Measurements from ENCODE around the gene DLG4. TPM values are rescaled to one million over a fixed set of nuclear protein-coding genes. Genes with fewer than 3 reads are reported as not detected.
A peak's percentile ranks its signal among the peaks of the same experiment; 100 is the strongest.

The DLG4 gene
- total and polyA plus RNA-seq, 5 donors from 2014 or later, result 0.22 to 2.9 (median 0.50) TPM

DNA sequence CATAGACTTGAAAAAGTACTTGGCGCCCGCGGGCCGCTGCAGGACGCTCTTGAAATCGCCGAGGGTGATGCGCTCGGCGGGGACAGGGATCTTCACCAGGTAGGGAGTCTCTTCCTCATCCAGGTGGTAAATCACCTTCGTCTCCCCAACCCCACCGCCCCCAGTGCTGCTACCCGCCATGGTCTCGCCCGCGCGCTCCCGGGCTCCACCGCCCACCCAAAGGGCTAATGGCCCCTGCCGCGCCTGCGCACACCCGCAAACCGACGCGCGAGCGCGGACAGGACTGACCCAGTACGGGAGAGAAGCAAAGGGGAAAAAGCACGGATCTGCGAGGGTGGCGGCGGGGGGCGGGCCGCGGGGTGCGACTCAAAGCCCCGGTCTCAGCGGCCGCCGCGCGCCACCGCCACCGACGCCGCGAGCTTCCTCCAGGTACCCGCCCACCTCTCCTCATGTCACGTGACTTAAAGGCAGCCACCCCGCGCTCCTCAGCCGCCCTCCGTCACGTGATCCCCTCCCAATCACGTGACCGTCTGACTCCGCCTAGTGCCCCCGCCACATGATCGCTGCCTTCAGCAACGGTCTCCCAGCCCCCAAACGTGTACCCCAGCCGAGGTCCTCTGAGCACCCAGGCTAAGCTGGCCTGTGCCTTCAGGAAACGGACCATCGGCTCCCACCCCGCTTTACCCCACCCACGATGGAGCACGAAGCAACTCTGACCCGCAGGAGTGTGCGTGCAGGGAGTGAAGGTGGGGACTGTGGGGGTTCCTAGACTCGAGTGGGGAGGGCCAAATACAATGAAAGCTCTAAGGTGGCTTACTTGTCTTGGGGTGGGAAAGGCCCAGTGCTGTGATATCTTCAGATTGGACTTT, 14.7 kb upstream of the DLG4 start, which contains the start of gene DVL2:
Gene DVL2, minus strand, starts transcription at position 435 of the 869 bp plus-strand sequence. Its CDS starts 255 bp downstream, at position 180.
- H3K4me1 ChIP-seq (ENCODE audit: control insufficient read depth, insufficient read depth, low read length, poor library complexity, severe bottlenecking), result peaks cover 30% of the 10 kb centered on the region
- Mint-ChIP-seq H3K27me3 (no peaks in the 10 kb centered on the region), H3K9me3 (no peaks in the 10 kb centered on the region), H3K36me3 (peaks cover 16% of the 10 kb centered on the region), H3K4me1 (peaks cover 10 to 59% (median 34%) of the 10 kb centered on the region in 4 donors), H3K27ac (peak within 1 kb of the TSS; percentile 90 to 92 (median 91)), H3K4me3 (peak within 1 kb of the TSS; percentile 89 to 97 (median 94))
- peaks cover 30% of the 10 kb centered on the region for H3K36me3 ChIP-seq (ENCODE audit: control insufficient read depth, insufficient read depth, low read length)
- peak within 1 kb of the TSS; percentile 81 for H3K27ac ChIP-seq (ENCODE audit: insufficient read depth, low read length, poor library complexity, severe bottlenecking)
- no peaks in the 10 kb centered on the region for H3K9me3 ChIP-seq (ENCODE audit: control insufficient read depth in 2 of 2, low read length in 2 of 2)
- no peaks in the 10 kb centered on the region for H3K27me3 ChIP-seq (ENCODE audit: control insufficient read depth, insufficient read depth, low read length)
- DNase-seq (peak; percentile 94 to 96 (median 95)), ATAC-seq (ENCODE audit: low read depth in 2 of 2) (peak; percentile 60 to 62)
- H3K4me3 ChIP-seq (ENCODE audit: low read depth, low read length), result peak within 1 kb of the TSS; percentile 93

DNA sequence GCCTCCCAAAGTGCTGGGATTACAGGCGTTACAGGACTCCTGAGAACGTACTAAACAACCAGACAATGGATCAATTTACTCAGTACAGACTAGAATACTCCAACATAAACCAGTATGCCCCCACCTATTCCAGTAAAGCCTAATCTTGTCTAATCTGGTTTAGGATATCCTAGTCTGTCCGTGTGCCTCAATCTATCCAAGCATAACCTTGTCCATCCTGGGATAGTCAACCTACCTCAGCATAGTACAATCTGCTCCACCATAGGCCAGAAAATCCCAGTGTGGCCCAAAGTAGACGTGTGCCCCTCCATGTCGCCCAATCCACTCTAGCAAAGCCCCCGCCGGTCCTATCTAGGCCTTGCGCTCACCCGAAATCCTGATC, 14.1 kb upstream of the DLG4 start:
- Histone ChIP-seq H3K4me1 (ENCODE audit: control insufficient read depth, insufficient read depth, low read length, poor library complexity, severe bottlenecking) (peaks cover 30% of the 10 kb centered on the region), H3K4me3 (ENCODE audit: low read depth, low read length) (peak overlapping the region; percentile 93), H3K9me3 (ENCODE audit: control insufficient read depth in 2 of 2, low read length in 2 of 2) (no peaks in the 10 kb centered on the region), H3K27ac (ENCODE audit: insufficient read depth, low read length, poor library complexity, severe bottlenecking) (peak overlapping the region; percentile 81), H3K27me3 (ENCODE audit: control insufficient read depth, insufficient read depth, low read length) (no peaks in the 10 kb centered on the region), H3K36me3 (ENCODE audit: control insufficient read depth, insufficient read depth, low read length) (peaks cover 33% of the 10 kb centered on the region)
- peak overlapping the region; percentile 89 to 97 (median 94) for H3K4me3 Mint-ChIP-seq
- peaks cover 10 to 59% (median 34%) of the 10 kb centered on the region in 4 donors for H3K4me1 Mint-ChIP-seq
- ATAC-seq (ENCODE audit: low read depth in 2 of 2) (no peak), DNase-seq (no peak)
- H3K9me3 Mint-ChIP-seq, result no peaks in the 10 kb centered on the region
- H3K27me3 Mint-ChIP-seq, result no peaks in the 10 kb centered on the region
- peak overlapping the region; percentile 90 to 92 (median 91) for H3K27ac Mint-ChIP-seq
- peaks cover 20% of the 10 kb centered on the region for H3K36me3 Mint-ChIP-seq

DNA sequence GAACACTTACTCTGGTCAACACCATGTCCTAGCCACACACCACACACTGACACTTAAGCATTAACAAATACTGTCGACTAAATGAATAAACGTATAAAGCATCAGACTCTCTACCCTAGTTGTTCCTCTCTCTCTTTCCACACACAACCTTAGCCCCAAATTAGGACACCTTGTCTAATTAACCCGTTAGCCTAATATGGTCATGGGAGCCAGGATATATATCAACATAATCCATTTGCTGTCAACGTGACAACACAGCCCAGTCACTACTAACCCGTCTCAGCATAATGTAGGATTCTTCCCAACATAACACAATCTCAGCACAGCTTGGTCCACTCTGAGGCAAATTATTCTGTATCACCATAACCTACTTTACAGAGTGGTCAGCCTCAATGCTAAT, 12.5 kb upstream of the DLG4 start:
- DNase-seq, result no peak
- H3K9me3 Mint-ChIP-seq, result no peaks in the 10 kb centered on the region
- Histone ChIP-seq H3K27me3 (ENCODE audit: control insufficient read depth, insufficient read depth, low read length) (no peaks in the 10 kb centered on the region), H3K4me1 (ENCODE audit: control insufficient read depth, insufficient read depth, low read length, poor library complexity, severe bottlenecking) (peaks cover 21% of the 10 kb centered on the region), H3K4me3 (ENCODE audit: low read depth, low read length) (peak overlapping the region; percentile 2), H3K36me3 (ENCODE audit: control insufficient read depth, insufficient read depth, low read length) (peaks cover 45% of the 10 kb centered on the region), H3K27ac (ENCODE audit: insufficient read depth, low read length, poor library complexity, severe bottlenecking) (no peak overlapping the region), H3K9me3 (ENCODE audit: control insufficient read depth in 2 of 2, low read length in 2 of 2) (no peaks in the 10 kb centered on the region)
- H3K4me1 Mint-ChIP-seq, result peaks cover 8 to 59% (median 35%) of the 10 kb centered on the region in 4 donors
- no peaks in the 10 kb centered on the region for H3K27me3 Mint-ChIP-seq
- no peak overlapping the region for H3K27ac Mint-ChIP-seq
- peaks cover 24% of the 10 kb centered on the region for H3K36me3 Mint-ChIP-seq
- peak overlapping the region; percentile 57 to 94 (median 70) for H3K4me3 Mint-ChIP-seq
- ATAC-seq (ENCODE audit: low read depth in 2 of 2), result no peak

DNA sequence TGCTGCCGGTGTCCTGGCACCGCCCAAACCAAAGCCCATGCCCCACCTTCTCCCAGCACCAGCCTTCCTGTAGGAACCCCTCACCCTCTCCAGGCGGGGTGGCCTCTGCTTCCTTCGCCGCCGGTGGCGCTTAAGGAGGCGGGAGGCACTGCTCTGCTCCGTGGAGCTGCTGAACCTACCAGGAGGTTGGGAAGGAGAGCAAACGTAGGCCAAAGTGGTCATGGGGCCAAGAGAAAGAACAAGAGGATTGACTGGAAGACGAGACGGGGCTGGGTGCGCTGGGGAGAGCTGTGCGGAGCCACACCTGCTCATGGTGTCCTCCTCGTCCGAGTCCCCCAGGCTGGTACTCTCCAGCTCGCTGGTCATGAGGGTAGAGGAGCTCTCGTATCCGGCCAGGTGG, 9.9 kb upstream of the DLG4 start:
- Mint-ChIP-seq H3K4me1 (peaks cover 4 to 35% (median 17%) of the 10 kb centered on the region in 4 donors), H3K27ac (no peak overlapping the region), H3K27me3 (no peaks in the 10 kb centered on the region), H3K36me3 (peaks cover 20% of the 10 kb centered on the region), H3K9me3 (no peaks in the 10 kb centered on the region), H3K4me3 (no peak overlapping the region)
- H3K27ac ChIP-seq (ENCODE audit: insufficient read depth, low read length, poor library complexity, severe bottlenecking), result no peak overlapping the region
- DNase-seq (no peak), ATAC-seq (ENCODE audit: low read depth in 2 of 2) (no peak)
- peaks cover 13% of the 10 kb centered on the region for H3K4me1 ChIP-seq (ENCODE audit: control insufficient read depth, insufficient read depth, low read length, poor library complexity, severe bottlenecking)
- no peaks in the 10 kb centered on the region for H3K27me3 ChIP-seq (ENCODE audit: control insufficient read depth, insufficient read depth, low read length)
- no peaks in the 10 kb centered on the region for H3K9me3 ChIP-seq (ENCODE audit: control insufficient read depth in 2 of 2, low read length in 2 of 2)
- no peak overlapping the region for H3K4me3 ChIP-seq (ENCODE audit: low read depth, low read length)
- H3K36me3 ChIP-seq (ENCODE audit: control insufficient read depth, insufficient read depth, low read length), result peaks cover 40% of the 10 kb centered on the region

DNA sequence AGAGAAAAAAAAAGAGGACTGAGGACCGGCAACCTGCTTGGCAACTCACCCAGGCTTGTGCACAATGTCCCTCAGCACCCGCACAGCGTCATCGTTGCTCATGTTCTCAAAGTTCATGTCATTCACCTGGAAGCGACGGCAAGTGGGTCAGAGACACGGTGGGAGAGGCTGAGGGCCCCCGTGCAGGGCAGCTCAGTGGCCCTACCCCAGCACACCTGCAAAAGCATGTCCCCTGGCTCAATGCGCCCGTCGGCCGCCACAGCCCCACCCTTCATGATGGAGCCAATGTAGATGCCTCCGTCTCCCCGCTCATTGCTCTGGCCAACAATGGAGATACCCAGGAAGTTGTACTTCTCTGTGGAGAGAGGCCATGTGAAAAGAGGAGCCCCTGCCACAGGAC, 9.3 kb upstream of the DLG4 start:
- Histone ChIP-seq H3K27ac (ENCODE audit: insufficient read depth, low read length, poor library complexity, severe bottlenecking) (no peak overlapping the region), H3K36me3 (ENCODE audit: control insufficient read depth, insufficient read depth, low read length) (peaks cover 42% of the 10 kb centered on the region), H3K27me3 (ENCODE audit: control insufficient read depth, insufficient read depth, low read length) (no peaks in the 10 kb centered on the region), H3K4me3 (ENCODE audit: low read depth, low read length) (no peak overlapping the region), H3K9me3 (ENCODE audit: control insufficient read depth in 2 of 2, low read length in 2 of 2) (no peaks in the 10 kb centered on the region), H3K4me1 (ENCODE audit: control insufficient read depth, insufficient read depth, low read length, poor library complexity, severe bottlenecking) (peaks cover 12% of the 10 kb centered on the region)
- Mint-ChIP-seq H3K4me3 (no peak overlapping the region), H3K27me3 (no peaks in the 10 kb centered on the region), H3K9me3 (no peaks in the 10 kb centered on the region), H3K4me1 (peaks cover 4 to 32% (median 18%) of the 10 kb centered on the region in 4 donors), H3K36me3 (peaks cover 22% of the 10 kb centered on the region), H3K27ac (no peak overlapping the region)
- no peak for DNase-seq
- ATAC-seq (ENCODE audit: low read depth in 2 of 2), result no peak

DNA sequence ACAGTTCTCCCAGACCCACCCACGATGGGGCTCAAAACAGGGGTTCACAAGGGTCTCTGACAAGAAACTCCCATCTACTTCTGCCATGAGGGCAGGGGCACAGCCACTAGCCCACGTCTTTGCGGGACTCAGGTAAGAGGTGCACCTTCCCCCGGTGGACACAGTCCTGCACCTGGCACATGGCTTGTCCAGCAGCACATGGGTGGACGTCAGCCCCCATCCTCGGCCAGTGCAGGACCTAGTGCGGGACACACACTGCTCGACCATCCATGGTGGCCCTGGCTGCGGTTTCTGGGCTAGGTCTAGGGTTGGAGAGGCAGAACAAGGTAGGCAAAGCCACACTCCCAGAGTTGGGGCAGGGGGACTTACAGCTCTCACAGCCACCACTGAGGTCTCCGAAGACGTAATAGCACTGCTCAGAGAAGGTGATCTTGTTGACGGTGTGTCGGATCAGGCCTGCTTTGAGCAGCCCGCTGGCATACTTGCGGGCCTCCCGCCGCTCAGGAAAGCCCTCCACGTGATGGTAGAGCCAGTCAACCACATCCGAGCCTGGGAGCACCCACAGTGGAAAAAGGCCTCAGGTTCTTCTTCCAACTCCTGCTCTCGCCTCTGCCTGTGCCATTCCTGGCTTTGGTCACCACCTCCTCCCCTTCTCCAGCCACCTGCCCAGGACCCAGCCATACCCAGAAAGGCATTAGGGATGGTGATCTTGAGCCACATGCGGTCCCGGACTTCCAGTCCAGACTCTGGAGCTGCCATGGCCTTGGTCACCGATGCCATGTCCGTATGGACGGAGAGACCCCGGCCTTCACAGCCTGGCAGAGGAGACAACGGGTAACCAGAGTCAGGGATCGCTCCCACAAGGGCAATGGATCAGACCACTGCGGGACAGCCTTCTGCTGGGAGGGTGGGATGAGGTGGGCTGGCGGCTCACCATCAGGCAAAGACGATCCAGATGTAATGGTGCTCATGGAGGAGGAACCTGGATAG, 7.4 kb upstream of the DLG4 start:
- Histone ChIP-seq H3K27ac (ENCODE audit: insufficient read depth, low read length, poor library complexity, severe bottlenecking) (no peak overlapping the region), H3K9me3 (ENCODE audit: control insufficient read depth in 2 of 2, low read length in 2 of 2) (no peaks in the 10 kb centered on the region), H3K27me3 (ENCODE audit: control insufficient read depth, insufficient read depth, low read length) (no peaks in the 10 kb centered on the region), H3K36me3 (ENCODE audit: control insufficient read depth, insufficient read depth, low read length) (peaks cover 59% of the 10 kb centered on the region), H3K4me1 (ENCODE audit: control insufficient read depth, insufficient read depth, low read length, poor library complexity, severe bottlenecking) (peaks cover under 1% of the 10 kb centered on the region), H3K4me3 (ENCODE audit: low read depth, low read length) (no peak overlapping the region)
- H3K27ac Mint-ChIP-seq, result peak overlapping the region in 1 of 3 donors; percentile 62
- peaks cover 26% of the 10 kb centered on the region for H3K36me3 Mint-ChIP-seq
- H3K9me3 Mint-ChIP-seq, result no peaks in the 10 kb centered on the region
- ATAC-seq (ENCODE audit: low read depth in 2 of 2) (no peak), DNase-seq (no peak)
- H3K27me3 Mint-ChIP-seq, result no peaks in the 10 kb centered on the region
- peak overlapping the region in 1 of 4 donors; percentile 29 for H3K4me3 Mint-ChIP-seq
- peaks cover 0 to 15% (median 10%) of the 10 kb centered on the region in 4 donors for H3K4me1 Mint-ChIP-seq

DNA sequence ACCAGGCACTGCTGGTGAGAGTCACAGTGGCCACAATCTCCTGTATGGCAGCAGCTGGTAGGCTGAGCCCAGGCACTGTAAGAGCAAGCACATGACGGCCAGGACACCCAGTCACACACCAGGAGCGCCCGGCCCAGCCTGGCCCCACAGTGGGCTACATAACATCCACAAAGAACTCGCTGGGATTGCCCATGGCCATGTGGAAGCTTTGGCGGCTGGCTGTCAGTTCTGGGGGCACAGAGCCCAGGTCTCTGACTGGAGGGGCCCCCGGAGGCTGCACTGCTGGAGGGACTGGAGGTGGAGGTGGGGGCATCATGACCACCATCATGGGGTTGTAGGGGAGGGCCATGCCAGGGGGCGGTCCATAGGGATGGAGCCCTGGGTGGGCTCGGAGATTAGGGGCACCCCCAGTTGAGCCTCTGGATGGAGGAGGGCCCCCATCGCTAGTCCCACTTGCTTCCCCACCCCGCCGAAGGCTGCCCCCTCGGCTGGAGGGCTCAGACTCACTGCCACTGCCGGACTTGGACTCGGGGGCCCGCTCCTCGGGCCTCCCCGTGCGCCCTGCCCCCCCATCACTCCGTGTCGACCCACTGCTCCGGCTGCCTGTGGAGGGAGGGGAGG, 6.2 kb upstream of the DLG4 start:
- H3K4me1 ChIP-seq (ENCODE audit: control insufficient read depth, insufficient read depth, low read length, poor library complexity, severe bottlenecking), result peaks cover 12% of the 10 kb centered on the region
- no peaks in the 10 kb centered on the region for H3K9me3 ChIP-seq (ENCODE audit: control insufficient read depth in 2 of 2, low read length in 2 of 2)
- H3K4me3 ChIP-seq (ENCODE audit: low read depth, low read length), result no peak overlapping the region
- Mint-ChIP-seq H3K9me3 (no peaks in the 10 kb centered on the region), H3K27me3 (no peaks in the 10 kb centered on the region), H3K4me3 (no peak overlapping the region), H3K36me3 (peaks cover 21% of the 10 kb centered on the region), H3K27ac (no peak overlapping the region), H3K4me1 (peaks cover 0 to 19% (median 12%) of the 10 kb centered on the region in 4 donors)
- ATAC-seq (ENCODE audit: low read depth in 2 of 2) (no peak), DNase-seq (no peak)
- H3K36me3 ChIP-seq (ENCODE audit: control insufficient read depth, insufficient read depth, low read length), result peaks cover 59% of the 10 kb centered on the region
- H3K27ac ChIP-seq (ENCODE audit: insufficient read depth, low read length, poor library complexity, severe bottlenecking), result no peak overlapping the region
- H3K27me3 ChIP-seq (ENCODE audit: control insufficient read depth, insufficient read depth, low read length), result no peaks in the 10 kb centered on the region

Measured in CD4-positive, CD25-positive, alpha-beta regulatory T cell (primary cell).